Smooth muscle cell (in vitro differentiated cells): ENCODE data around the gene FBXL17. TPM values are rescaled to one million over a fixed set of nuclear protein-coding genes. Genes with fewer than 3 reads are reported as not detected.
A peak's percentile ranks its signal among the peaks of the same experiment; 100 is the strongest.
"Not testable (repeated sequence)": the region's sequence is repeated elsewhere in the genome, so short reads cannot be mapped to it uniquely, and the experiment has no call there.

Source experiments
- DNase-seq: peaks from one replicate; lab custom pipeline; 2025; ENCODE audit not compliant: unreplicated experiment; lab: John Stamatoyannopoulos, UW
- H2AFZ ChIP-seq: fragments of 200-600 bp; sonication (generic); 2 replicates; pipeline ENCODE4 v1.6.0; 2016; ENCODE audit warnings: antibody characterized with exemption, low read depth, mild to moderate bottlenecking
- H3F3A ChIP-seq: fragments of 200-600 bp; sonication (generic); 2 replicates; pipeline ENCODE4 v1.6.0; 2017; ENCODE audit warnings: antibody characterized with exemption, low read depth
- H3K27ac ChIP-seq: fragments of 200-600 bp; sonication (generic); 2 replicates; pipeline ENCODE4 v1.5.1; 2016; ENCODE audit warnings: low read depth, mild to moderate bottlenecking
- H3K27me3 ChIP-seq: fragments of 200-600 bp; sonication (generic); 2 replicates; pipeline ENCODE4 v1.6.1; 2016; ENCODE audit warnings: low read depth, mild to moderate bottlenecking
- H3K36me3 ChIP-seq: fragments of 200-600 bp; sonication (generic); 2 replicates; pipeline ENCODE4 v1.5.1; 2016; ENCODE audit warnings: low read depth
- H3K4me1 ChIP-seq: fragments of 200-600 bp; sonication (generic); 2 replicates; pipeline ENCODE4 v1.5.1; 2016; ENCODE audit warnings: low read depth
- H3K4me2 ChIP-seq: fragments of 200-600 bp; sonication (generic); 2 replicates; pipeline ENCODE4 v1.6.0; 2016; ENCODE audit warnings: mild to moderate bottlenecking
- H3K4me3 ChIP-seq: fragments of 200-600 bp; sonication (generic); 2 replicates; pipeline ENCODE4 v1.5.1; 2016; ENCODE audit warnings: mild to moderate bottlenecking
- H3K79me2 ChIP-seq: fragments of 200-600 bp; sonication (generic); 2 replicates; pipeline ENCODE4 v1.6.0; 2016; ENCODE audit warnings: low read depth, mild to moderate bottlenecking
- H3K9ac ChIP-seq: fragments of 200-600 bp; sonication (generic); 2 replicates; pipeline ENCODE4 v1.6.0; 2016; ENCODE audit warnings: low read depth
- H3K9me3 ChIP-seq: fragments of 200-600 bp; sonication (generic); replicated peaks from 2 replicates; pipeline ENCODE4 v1.5.1; 2016; ENCODE audit warnings: low read depth
- H4K20me1 ChIP-seq: fragments of 200-600 bp; sonication (generic); 2 replicates; pipeline ENCODE4 v1.6.0; 2016; ENCODE audit warnings: low read depth
- CTCF ChIP-seq: fragments of 200-600 bp; sonication (generic); IDR thresholded peaks from 2 replicates; pipeline ENCODE4 v1.5.1; 2017; ENCODE audit warnings: borderline replicate concordance, mild to moderate bottlenecking, antibody characterized with exemption; ENCODE audit not compliant: insufficient read depth, poor library complexity, severe bottlenecking
- WGBS: methylation state at CpG from one replicate; pipeline ENCODE4 v1.1.7; 2016; ENCODE audit warnings: low lambda C conversion rate; 5-methylcytosine and 5-hydroxymethylcytosine counted together
- polyA plus RNA-seq: library from polyadenylated mRNA; unstranded; fragments of >200 nt; fragmentation: Nextera tagmentation; extraction: Ambion mirVana; gene quantifications from 2 replicates; pipeline ENCODE4 v1.2.1, GENCODE V29; 2016
- total RNA-seq: library from RNA; depleted of rRNA; stranded (reverse); fragments of >200 nt; gene quantifications from 2 replicates; pipeline ENCODE4 v1.2.3, GENCODE V29; 2014

FBXL17 gene
- total and polyA plus RNA-seq, 2 experiments from 2014 or later, result 5.4 to 16.0 TPM

- TF ChIP-seq CTCF, result no peak
- no peak for DNase-seq
- Histone ChIP-seq H4K20me1 (no peaks in the 10 kb centered on the region), H3K4me2 (no peak overlapping the region), H3K4me3 (no peak overlapping the region), H3K9ac (no peak overlapping the region), H2AFZ (no peak overlapping the region), H3K27ac (no peak overlapping the region), H3F3A (no peaks in the 10 kb centered on the region), H3K27me3 (no peaks in the 10 kb centered on the region), H3K4me1 (no peaks in the 10 kb centered on the region), H3K79me2 (no peaks in the 10 kb centered on the region), H3K36me3 (no peaks in the 10 kb centered on the region), H3K9me3 (no peaks in the 10 kb centered on the region)
Measured at GRCh38 chr5:108415726-108416125, 33.8 kb upstream of the FBXL17 start.

GRCh38 chr5:108409786-108410185 lies 27.9 kb upstream of the FBXL17 start:
- 53% methylated on average over 2 of the region's 2 CpGs for WGBS
- no peak overlapping the region for H3K4me2 ChIP-seq
- H2AFZ ChIP-seq, result peak overlapping the region; percentile 31
- TF ChIP-seq CTCF, result no peak
- no peaks in the 10 kb centered on the region for H3K27me3 ChIP-seq
- H3K9me3 ChIP-seq, result no peaks in the 10 kb centered on the region
- no peak overlapping the region for H3K4me3 ChIP-seq
- DNase-seq, result no peak
- H3F3A ChIP-seq, result no peaks in the 10 kb centered on the region
- H3K4me1 ChIP-seq, result peaks cover 9% of the 10 kb centered on the region
- no peaks in the 10 kb centered on the region for H3K79me2 ChIP-seq
- no peaks in the 10 kb centered on the region for H4K20me1 ChIP-seq
- no peaks in the 10 kb centered on the region for H3K36me3 ChIP-seq
- no peak overlapping the region for H3K9ac ChIP-seq
- no peak overlapping the region for H3K27ac ChIP-seq

- not testable (repeated sequence) for H3F3A ChIP-seq, H3K27ac ChIP-seq, DNase-seq, H3K4me1 ChIP-seq, H4K20me1 ChIP-seq, H3K4me3 ChIP-seq, H3K27me3 ChIP-seq, H3K9ac ChIP-seq, H3K9me3 ChIP-seq, H2AFZ ChIP-seq, H3K79me2 ChIP-seq, H3K36me3 ChIP-seq, H3K4me2 ChIP-seq
- 93% methylated on average over 3 of the region's 3 CpGs for WGBS
Measured at GRCh38 chr5:108405201-108405600, 23.3 kb upstream of the FBXL17 start.

GRCh38 chr5:108398964-108399363 lies 17.1 kb upstream of the FBXL17 start:
- no peaks in the 10 kb centered on the region for H3F3A ChIP-seq
- H4K20me1 ChIP-seq, result no peaks in the 10 kb centered on the region
- H3K4me1 ChIP-seq, result no peaks in the 10 kb centered on the region
- DNase-seq, result no peak
- TF ChIP-seq CTCF, result no peak
- no peaks in the 10 kb centered on the region for H3K36me3 ChIP-seq
- H3K79me2 ChIP-seq, result no peaks in the 10 kb centered on the region
- no peaks in the 10 kb centered on the region for H3K27me3 ChIP-seq
- H3K27ac ChIP-seq, result no peak overlapping the region
- H3K9me3 ChIP-seq, result no peaks in the 10 kb centered on the region
- no peak overlapping the region for H3K4me3 ChIP-seq
- H3K9ac ChIP-seq, result no peak overlapping the region
- 86% methylated on average over 6 of the region's 6 CpGs for WGBS
- H2AFZ ChIP-seq, result no peak overlapping the region
- H3K4me2 ChIP-seq, result no peak overlapping the region

GRCh38 chr5:108396837-108397236 lies 14.9 kb upstream of the FBXL17 start:
- not testable (repeated sequence) for H3K79me2 ChIP-seq, H3K9me3 ChIP-seq, H3K27me3 ChIP-seq, DNase-seq, H2AFZ ChIP-seq, H3F3A ChIP-seq, H3K4me3 ChIP-seq, H4K20me1 ChIP-seq, H3K27ac ChIP-seq, H3K9ac ChIP-seq, H3K4me1 ChIP-seq, H3K36me3 ChIP-seq, H3K4me2 ChIP-seq
- 94% methylated on average over 5 of the region's 5 CpGs for WGBS
